ENCODE results near the gene THSD7A. TPM values are rescaled to one million over a fixed set of nuclear protein-coding genes. Genes with fewer than 3 reads are reported as not detected.

The THSD7A gene
- total RNA-seq, 1 experiment from 2014 or later, result 5.9 TPM

- Mint-ChIP-seq H3K4me1 (ENCODE audit: low read depth, unreplicated experiment) (no peaks in the 10 kb centered on the region), H3K9me3 (ENCODE audit: low read depth, unreplicated experiment) (no peaks in the 10 kb centered on the region), H3K4me3 (ENCODE audit: low read depth, unreplicated experiment) (no peak overlapping the region), H3K27ac (ENCODE audit: unreplicated experiment) (no peak overlapping the region), H3K27me3 (ENCODE audit: unreplicated experiment) (no peaks in the 10 kb centered on the region), H3K36me3 (ENCODE audit: insufficient read depth, unreplicated experiment) (no peaks in the 10 kb centered on the region)
- intact Hi-C loops (cut with micrococcal nuclease; ENCODE audit: unreplicated experiment), result no loop called here
- TF ChIP-seq, protein P1, sequence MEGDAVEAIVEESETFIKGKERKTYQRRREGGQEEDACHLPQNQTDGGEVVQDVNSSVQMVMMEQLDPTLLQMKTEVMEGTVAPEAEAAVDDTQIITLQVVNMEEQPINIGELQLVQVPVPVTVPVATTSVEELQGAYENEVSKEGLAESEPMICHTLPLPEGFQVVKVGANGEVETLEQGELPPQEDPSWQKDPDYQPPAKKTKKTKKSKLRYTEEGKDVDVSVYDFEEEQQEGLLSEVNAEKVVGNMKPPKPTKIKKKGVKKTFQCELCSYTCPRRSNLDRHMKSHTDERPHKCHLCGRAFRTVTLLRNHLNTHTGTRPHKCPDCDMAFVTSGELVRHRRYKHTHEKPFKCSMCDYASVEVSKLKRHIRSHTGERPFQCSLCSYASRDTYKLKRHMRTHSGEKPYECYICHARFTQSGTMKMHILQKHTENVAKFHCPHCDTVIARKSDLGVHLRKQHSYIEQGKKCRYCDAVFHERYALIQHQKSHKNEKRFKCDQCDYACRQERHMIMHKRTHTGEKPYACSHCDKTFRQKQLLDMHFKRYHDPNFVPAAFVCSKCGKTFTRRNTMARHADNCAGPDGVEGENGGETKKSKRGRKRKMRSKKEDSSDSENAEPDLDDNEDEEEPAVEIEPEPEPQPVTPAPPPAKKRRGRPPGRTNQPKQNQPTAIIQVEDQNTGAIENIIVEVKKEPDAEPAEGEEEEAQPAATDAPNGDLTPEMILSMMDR (IDR thresholded peaks at IDR 0.05; ENCODE audit: unreplicated experiment), result no peak
- CTCF ChIA-PET, result no interaction called here
- BruUV-seq (replicated peaks), result no TSS peak
- no peak for DNase-seq
Measured at GRCh38 chr7:11615174-11615573, 216.8 kb downstream of the THSD7A start.

GRCh38 chr7:11613292-11613930, 218.6 kb downstream of the THSD7A start:
- no peak overlapping the region for H3K27ac Mint-ChIP-seq (ENCODE audit: unreplicated experiment)
- no peaks in the 10 kb centered on the region for H3K36me3 Mint-ChIP-seq (ENCODE audit: insufficient read depth, unreplicated experiment)
- no peaks in the 10 kb centered on the region for H3K4me1 Mint-ChIP-seq (ENCODE audit: low read depth, unreplicated experiment)
- BruUV-seq (replicated peaks), result no TSS peak
- TF ChIP-seq, protein P1 (IDR thresholded peaks at IDR 0.05; ENCODE audit: unreplicated experiment), result no peak
- no peak for DNase-seq
- no peak overlapping the region for H3K4me3 Mint-ChIP-seq (ENCODE audit: low read depth, unreplicated experiment)
- H3K9me3 Mint-ChIP-seq (ENCODE audit: low read depth, unreplicated experiment), result no peaks in the 10 kb centered on the region
- H3K27me3 Mint-ChIP-seq (ENCODE audit: unreplicated experiment), result no peaks in the 10 kb centered on the region
- CTCF ChIA-PET, result no interaction called here
- intact Hi-C loops (cut with micrococcal nuclease; ENCODE audit: unreplicated experiment), result no loop called here

DNA sequence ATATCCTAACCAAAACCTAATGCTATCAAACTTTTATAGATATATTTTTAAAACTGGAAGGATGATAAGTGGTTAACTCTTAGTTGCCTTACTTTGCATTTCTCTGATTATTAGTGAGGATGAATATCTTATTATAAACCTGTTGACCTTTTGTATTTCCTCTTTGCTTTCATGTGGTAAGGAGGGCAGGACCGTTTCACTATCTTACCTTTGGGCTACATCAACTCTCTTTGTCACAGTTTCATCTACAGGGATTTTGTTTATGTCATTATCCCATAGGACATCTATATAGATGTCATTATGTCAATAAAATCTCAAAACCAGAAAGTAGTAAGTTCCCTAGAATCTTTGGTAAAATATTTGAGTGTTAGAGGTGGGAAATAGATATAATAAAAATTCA, 219.3 kb downstream of the THSD7A start:
- intact Hi-C loops (cut with micrococcal nuclease; ENCODE audit: unreplicated experiment), result no loop called here
- Mint-ChIP-seq H3K4me3 (ENCODE audit: low read depth, unreplicated experiment) (no peak overlapping the region), H3K27ac (ENCODE audit: unreplicated experiment) (no peak overlapping the region), H3K9me3 (ENCODE audit: low read depth, unreplicated experiment) (no peaks in the 10 kb centered on the region), H3K27me3 (ENCODE audit: unreplicated experiment) (no peaks in the 10 kb centered on the region), H3K4me1 (ENCODE audit: low read depth, unreplicated experiment) (no peaks in the 10 kb centered on the region), H3K36me3 (ENCODE audit: insufficient read depth, unreplicated experiment) (no peaks in the 10 kb centered on the region)
- DNase-seq, result no peak
- CTCF ChIA-PET, result no interaction called here
- BruUV-seq (replicated peaks), result no TSS peak
- TF ChIP-seq, protein P1 (IDR thresholded peaks at IDR 0.05; ENCODE audit: unreplicated experiment), result no peak

DNA sequence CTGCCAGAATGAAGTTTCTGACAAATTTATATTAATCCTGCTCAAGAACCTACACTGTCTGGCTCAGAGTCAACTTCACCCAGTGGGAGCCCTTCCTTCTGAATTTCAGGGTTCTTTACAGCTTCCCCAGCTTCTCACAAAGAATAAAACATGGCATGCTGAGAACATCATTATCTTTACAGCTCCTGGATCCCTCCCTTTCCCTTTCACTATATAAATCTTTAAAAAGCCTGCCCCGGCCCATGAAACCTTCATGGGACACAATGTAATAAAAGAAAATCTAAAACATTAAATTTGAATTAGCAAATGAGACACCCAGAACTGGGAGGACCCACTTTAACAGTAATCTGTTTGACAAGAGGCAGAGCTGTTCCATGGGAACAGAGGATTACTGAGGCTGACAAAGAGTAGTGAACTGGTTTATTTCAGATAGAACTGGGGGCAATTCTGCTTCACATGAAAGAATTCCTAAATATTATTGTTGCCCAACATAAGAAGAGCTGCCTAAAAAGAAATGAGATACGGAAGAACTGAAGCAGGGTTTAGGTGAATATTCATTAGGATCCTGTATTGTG, 222.8 kb downstream of the THSD7A start:
- Mint-ChIP-seq H3K9me3 (ENCODE audit: low read depth, unreplicated experiment) (no peaks in the 10 kb centered on the region), H3K4me3 (ENCODE audit: low read depth, unreplicated experiment) (no peak overlapping the region), H3K27me3 (ENCODE audit: unreplicated experiment) (no peaks in the 10 kb centered on the region), H3K27ac (ENCODE audit: unreplicated experiment) (no peak overlapping the region), H3K4me1 (ENCODE audit: low read depth, unreplicated experiment) (no peaks in the 10 kb centered on the region), H3K36me3 (ENCODE audit: insufficient read depth, unreplicated experiment) (no peaks in the 10 kb centered on the region)
- intact Hi-C loops (cut with micrococcal nuclease; ENCODE audit: unreplicated experiment), result no loop called here
- BruUV-seq (replicated peaks), result no TSS peak
- CTCF ChIA-PET, result no interaction called here
- no peak for DNase-seq
- TF ChIP-seq, protein P1 (IDR thresholded peaks at IDR 0.05; ENCODE audit: unreplicated experiment), result no peak

All from Calu3 (cell line).